Stimulated activated CD4-positive, alpha-beta T cell treated with anti-CD3 and anti-CD28 coated beads, TNF-alpha, amount 100 ng/mL, for 1 hour (primary cell): Measurements from ENCODE around the gene FBXW7.
A peak's percentile ranks its signal among the peaks of the same experiment; 100 is the strongest.

ENCODE experiments used
- DNase-seq, 3 donors: peaks; one replicate each; pipeline ENCODE4 v3.0.0-alpha.2; 2020; ENCODE audit warnings: low read depth in 3 of 3, low spot score in 1 of 3

FBXW7 gene

DNA sequence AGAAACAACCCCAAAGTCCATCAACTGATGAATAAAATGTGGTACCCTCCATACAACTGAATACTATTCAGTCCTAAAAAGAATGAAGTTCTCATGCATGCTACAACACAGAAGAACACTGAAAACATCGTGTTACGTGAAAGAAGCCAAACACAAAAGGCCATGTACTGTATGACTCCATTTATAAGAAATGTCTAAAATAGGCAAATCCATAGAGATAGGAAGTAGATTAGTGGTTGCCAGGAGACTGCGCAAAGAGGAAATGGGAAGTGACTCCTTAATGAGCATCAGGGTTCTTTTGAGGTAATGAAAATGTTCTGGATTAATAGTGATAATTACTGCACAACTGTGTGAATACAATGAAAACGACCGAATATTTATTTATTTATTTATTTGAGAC is 23.4 kb downstream of the FBXW7 start:
- DNase-seq: no peak

DNA sequence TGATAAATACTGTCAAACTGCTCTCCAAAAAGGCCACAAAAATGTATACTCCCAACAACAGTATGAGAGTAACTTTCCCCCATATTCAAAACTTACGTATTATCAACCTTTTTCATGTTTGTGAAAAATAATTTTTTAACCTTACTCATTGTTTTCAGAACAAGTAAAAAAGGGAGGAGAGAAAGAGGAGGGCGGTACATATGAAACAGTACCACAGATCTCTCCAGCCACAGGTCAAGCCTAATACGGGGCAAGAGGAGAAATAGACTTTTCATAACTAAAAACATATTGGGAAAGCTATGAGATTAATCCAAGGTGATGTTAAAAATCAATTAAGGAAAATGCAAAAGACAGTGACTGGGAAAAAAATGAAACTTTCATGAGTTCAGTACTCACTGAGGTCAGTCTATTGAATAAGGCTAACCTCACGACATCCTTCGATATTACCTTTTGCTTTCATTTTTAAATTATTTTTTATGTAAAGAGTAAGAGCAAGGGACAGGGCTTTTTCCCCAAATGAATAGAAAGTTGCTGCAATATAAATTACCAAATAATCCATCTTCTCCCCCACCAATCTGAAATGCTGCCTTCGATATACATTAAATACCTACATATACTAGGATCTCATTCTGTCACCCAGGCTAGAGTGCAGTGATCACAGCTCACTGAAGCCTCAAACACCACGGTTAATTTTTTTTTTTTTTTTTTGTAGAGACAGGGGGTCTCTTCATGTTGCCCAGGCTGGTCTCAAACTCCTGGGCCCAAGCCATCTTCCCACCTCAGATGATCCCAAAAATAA is 25.3 kb downstream of the FBXW7 start:
- no peak for DNase-seq

DNA sequence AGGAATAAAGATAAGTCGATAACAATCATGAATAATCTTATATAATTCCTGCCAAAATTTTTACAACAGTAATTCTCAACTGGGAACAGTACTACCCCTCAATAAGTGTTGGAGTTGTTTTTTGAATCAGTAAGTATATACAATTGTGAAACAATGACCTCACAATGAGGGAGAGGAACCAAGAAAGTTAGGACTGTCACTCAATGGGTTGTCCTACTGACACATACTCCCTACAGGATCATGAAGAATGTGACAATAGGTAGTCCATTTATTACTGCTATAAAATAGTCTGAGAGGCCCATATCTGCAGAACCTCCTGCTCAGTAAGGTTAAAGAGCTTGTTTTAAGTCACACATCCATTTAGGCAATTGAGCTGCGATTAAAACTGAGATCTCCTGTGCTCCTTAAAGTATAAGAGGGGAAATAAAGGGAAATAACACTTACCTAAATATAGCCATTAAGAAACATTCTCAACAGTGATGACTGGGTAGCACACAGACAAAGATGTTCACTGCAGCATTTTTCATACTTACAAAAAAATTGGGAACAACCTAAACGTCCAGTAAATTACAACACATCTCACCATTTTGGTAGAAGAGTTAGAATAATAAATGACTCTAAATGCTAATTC is 26.2 kb downstream of the FBXW7 start:
- DNase-seq: no peak

DNA sequence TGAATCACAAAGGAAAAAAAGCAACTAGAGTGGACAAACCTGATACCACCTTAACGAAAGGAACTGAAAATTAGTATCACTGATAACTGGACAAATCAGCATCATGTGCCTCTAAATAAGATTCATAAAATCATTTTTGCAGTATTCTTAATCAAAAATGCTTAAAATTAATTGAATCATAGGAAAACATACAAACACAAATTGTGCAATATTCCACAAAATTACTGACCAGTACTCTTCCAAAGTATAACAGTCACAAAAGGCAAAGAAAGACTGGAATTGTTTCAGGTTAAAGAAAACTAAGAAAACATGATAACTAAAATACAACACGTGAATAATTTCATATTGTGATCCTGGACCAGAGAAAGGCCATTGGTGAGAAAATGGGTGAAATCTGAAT is 27.1 kb downstream of the FBXW7 start:
- no peak for DNase-seq

DNA sequence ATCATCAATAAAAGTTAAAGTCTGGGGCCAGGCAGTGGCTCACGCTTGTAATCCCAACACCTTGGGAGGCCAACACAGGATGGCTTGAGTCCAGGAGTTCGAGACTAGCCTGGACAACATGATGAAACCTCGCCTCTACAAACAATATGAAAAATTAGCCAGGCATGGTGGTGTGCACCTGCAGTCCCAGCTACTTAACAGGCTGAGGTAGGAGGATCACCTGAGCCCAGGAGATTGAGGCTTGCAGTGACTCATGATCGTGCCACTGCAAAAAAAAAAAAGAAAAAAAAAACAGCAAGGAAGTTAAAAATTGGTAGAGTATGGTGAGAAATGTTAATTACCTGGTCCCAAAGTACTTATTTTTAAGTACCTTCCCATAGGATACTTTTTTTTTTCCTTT is 27.5 kb downstream of the FBXW7 start:
- DNase-seq: no peak

DNA sequence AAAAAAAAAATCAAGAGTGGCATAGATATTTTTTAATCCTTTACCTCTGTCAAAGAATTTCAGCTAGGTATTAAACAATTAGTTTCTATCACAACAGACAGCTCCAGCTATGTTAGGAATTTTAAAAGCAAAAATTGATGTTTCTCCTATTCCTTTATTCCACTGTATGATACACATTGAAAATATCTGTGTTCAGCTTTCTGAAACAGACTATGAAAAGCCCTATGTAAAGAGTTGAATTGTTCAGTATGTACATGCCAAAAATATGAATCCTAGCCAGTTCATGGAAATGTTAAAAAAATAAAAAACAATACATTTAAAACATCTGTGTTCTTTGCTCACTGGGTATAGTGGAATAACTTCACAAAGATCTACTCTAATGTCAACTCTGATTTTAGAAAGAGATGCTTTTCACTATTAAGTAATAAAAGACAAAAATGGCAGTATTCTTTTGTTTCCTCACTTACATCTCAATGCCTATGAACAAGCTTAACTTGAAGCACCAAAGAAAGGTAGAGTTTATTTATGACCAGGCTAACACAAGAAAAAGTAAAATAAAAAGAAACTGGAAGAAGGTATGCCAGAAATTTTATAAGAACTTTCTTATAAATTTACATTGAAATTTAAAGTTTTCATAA is 32.1 kb downstream of the FBXW7 start:
- no peak for DNase-seq

DNA sequence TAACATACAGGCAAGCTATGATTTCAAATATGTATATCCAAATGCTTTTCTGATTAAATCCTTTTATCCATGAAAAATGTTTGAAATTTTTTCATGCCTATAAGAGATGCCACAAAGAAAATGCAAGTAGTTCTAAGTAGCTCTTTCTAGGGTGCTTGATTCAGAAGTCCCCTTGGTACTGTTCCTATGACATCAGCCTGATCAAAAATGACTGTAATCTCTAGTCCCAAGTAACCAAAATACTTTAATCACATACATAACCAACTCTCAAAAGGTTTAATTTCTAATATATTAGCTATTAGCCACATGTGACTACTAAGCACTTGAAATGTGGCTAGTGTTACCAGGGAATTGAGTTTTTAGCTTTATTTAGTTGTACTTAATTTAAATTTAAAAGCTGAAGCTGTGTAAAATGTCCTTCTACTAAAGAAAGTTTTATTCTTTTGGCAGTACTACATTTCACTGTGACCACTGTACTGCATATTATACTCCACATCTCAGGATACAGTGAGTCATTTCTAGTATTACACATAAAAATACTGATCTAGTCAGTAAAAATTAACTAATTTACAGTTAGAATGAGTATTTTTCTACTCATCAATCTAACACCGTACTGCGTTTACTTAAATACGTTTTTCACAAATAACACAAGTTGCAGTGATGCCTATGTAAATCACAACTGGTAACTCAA is 33.9 kb downstream of the FBXW7 start:
- no peak for DNase-seq

DNA sequence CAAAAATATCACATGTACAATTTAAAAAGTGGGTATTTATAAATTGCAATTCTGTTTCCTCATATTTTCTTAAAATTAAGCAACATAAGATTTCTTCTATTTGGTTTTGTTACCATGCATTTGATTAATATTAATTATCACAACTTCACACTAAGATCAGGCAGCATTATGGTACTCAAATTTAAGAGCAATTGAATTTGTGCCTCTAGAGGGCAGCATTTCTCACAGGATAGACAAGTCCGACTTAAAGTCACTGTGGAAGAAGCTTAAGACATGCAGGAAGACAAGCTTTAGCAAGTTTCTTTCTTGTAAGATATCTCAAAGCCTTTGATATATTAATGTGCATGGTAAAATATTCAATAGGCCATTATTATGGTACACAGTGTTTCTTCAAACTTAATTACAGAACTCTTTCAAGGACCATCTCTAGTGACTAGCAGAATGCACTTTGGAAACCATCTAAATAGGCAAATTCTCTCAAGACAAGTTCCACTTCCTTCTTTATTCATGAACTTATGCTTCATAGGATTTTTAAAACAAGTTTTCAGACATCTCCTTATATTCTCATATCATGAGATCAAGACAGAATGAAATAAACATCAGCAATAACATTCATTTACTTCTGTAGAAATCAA is 35.0 kb downstream of the FBXW7 start:
- peak in 2 of 3 donors; percentile 17 to 36 for DNase-seq

DNA sequence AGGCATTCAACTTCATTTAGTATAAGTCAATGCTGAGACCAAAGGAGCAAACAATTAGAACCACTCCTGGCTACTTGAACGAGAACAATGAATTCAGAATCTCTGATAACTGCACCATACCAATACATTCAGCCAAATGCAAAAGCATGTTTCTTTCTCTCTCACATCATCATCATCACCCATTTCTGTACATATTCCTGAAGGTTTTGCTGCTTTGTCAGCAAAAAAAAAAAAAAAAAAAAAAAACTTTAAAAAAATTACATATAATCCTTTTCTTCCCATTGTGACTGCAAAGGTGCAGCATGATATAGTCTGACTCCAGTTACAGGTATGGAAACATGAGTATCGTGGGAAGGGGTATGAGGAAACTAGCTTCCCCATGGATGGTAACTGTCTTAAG is 35.6 kb downstream of the FBXW7 start:
- DNase-seq: no peak

DNA sequence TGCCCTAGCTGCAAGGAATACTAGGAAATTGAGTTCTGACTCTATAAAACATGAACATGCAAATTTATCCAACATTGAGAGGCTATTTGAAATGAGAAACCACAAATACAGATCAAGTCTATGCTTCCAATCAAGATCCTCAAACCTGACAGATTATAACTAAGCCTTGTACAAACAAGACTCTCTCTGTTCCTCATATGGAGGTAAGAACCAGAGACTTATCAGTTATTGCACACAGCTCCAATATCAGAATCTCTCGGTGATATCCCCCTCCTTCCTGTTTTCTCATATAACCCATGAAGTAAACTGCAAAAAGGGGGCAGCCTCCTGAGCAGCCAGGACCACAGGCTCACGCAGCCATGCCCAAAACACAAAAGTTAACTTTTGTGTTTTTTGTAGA is 36.5 kb downstream of the FBXW7 start:
- DNase-seq: no peak

DNA sequence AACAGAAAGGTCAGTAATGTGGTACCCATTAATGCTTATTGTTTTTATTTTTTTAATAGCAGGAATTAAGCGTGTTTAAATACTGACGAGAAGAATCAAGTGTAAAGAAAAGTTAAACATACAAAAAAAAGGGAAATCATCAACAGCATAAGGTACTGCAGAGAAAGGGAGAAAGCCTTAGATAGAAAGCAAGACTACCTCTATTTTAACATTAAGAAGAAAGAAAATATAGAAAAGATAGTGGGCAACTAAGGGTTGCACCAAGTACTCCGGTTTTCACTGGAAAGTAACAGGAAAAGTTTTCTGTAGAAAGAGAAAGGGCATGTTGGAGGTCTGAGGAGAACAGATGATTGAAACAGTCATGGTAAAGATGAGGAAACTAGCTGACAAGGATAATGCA is 41.9 kb downstream of the FBXW7 start:
- DNase-seq: no peak

DNA sequence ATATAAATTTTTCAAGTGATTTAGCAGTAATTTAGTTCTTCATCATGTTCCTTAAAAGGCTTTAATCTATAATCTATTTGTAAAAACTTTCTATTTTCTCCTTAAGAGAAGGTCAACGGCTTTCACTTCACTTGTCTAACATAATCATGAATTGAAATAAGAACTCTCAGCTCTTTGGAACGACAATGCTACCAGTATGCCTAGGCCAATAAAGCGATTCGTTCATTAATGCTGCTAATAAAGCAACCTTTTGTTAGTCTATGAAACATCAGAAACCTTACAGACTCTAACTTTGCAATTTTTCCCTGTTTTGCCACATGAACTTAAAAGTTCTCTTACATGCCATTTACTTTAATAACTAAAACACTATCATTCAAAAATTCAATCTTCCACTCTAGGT is 47.6 kb downstream of the FBXW7 start:
- DNase-seq: no peak

DNA sequence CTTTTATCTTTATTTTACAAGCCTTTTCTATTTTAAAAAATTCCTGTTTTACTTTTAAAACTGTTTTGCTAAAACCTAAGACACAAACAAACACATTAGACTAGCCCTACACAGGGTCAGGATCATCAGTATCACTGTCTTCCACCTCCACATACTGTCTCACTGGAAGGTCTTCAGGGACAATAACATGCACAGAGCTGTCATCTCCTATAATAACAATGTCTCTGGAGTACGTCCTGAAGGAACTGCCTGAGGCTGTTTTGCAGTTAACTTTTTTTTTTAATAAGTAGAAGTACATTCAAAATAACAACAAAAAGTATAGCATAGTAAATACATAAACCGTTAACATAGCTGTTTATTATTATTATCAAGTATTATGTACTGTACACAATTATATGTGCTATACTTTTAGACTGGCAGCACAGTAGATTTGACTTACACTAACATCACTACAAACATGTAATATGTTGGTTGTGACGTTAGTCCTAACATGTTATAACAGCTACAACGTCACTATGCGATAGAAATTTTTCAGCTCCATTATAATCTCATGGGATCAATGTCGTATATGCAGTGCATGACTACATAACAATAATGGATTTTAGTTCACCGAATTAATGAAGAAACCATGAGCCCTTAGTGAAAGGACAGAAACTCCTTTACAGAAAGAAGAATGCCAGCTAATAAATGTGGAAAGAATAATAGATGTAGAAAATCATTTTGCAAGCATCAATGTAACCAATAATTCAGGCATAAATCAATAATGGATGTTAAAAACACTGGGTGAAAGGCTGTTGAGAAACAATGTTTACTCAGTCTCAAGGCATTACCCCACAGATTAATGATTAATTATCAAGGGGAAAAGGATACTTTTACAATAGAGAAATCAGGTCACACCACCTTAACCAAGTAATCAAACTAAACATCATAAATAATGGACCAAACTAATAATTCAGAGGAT is 49.2 kb downstream of the FBXW7 start:
- DNase-seq: no peak

DNA sequence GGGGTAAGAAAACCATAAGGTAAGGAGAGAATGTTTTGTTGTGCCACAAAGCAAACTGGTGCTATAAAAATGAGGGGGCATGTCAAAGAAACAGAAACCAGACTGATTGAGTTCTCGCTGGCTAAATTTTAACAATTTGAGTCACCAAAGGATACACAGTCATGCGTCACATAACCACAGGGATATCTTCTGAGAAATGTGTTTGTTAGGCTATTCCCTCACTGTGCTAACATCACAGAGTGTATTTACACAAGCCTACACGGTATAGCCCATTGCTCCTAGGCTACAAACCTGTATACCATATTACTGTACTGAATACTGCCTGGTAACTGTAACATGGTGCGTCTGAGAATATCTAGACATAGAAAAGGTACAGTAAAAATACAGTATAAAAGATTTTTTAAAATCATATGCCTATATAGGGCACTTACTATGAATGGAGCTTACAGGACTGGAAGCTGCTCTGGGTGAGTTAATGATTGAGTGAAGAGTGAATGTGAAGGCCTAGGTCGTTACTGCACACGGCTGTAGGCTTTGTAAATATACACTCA is 50.1 kb downstream of the FBXW7 start:
- DNase-seq: no peak

DNA sequence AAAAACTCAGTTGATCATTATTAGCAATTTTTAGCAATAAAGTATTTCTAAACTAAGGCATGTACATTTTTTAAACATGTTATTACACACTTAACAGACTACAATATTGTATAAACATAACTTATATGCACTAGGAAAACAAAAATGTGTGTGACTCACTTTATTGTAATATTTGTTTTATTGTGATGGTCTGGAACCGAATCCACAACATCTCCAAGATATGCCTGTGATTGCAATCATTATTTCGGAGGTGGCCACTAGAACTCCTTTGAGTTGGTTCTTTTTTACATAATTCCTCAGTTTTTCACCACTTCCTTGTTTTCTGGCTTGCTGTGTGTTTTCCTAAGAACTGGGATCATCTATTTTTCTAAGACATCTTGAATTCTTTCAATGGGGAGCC is 53.7 kb downstream of the FBXW7 start:
- DNase-seq: no peak

DNA sequence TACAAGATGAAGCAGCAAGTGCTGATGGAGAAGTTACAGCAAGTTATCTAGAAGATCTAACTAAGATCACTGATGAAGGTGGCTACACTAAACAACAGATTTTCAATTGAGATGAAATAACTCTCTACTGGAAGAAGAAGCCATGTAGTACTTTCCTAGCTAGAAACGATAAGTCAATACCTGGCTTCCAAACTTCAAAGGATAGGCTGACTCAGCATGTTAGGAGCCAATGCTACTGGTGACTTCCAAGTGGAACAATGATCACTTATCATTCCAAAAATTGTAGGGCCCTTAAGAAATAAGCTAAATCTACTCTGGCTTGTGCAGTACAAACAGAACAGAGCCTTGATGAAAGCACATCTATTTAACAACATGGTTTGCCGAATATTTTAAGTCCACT is 55.0 kb downstream of the FBXW7 start:
- DNase-seq: no peak

DNA sequence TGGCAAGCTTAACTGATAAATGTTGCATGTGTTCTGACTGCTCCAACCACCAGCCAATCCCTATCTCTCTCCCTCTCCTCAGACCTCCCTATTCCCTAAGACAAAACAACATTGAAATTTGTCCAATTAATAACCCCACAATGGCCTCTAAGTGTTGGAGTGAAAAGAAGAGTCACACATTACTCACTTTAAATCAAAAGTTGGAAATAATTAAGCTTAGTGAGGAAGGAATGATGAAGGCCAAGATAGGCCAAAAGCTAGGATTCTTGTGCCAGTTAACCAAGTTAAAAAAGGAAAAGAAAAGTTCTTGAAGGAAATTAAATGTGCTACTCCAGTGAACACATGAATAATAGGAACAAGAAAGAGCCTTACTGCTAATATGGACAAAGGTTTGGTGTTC is 55.6 kb downstream of the FBXW7 start:
- no peak for DNase-seq

DNA sequence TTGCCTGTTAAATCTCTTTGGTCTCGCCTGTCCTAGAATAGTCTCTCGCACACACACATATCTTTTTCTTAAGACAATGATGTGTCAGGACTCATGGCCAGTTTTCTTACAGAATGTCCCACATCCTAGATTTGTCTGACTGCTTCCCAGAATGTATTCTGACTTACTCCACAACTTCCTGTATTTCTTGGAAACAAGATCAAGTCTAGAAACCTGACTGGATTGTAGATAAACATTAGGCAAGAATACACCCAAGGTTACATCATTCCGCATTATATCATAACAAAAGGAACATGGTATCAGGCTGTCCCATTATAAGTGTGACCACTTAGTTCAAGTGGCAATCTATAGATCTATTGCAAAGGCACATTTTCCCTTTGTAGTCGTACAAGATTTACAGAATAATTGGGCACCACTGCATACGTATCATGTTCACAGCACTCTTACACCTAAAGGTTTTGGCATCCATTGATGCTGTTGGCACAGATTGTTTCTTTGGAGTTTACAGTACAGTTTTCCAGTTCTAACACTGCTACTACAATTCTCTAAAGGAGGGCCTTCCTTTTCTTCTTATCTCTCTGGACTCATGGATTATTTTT is 56.4 kb downstream of the FBXW7 start:
- no peak for DNase-seq

DNA sequence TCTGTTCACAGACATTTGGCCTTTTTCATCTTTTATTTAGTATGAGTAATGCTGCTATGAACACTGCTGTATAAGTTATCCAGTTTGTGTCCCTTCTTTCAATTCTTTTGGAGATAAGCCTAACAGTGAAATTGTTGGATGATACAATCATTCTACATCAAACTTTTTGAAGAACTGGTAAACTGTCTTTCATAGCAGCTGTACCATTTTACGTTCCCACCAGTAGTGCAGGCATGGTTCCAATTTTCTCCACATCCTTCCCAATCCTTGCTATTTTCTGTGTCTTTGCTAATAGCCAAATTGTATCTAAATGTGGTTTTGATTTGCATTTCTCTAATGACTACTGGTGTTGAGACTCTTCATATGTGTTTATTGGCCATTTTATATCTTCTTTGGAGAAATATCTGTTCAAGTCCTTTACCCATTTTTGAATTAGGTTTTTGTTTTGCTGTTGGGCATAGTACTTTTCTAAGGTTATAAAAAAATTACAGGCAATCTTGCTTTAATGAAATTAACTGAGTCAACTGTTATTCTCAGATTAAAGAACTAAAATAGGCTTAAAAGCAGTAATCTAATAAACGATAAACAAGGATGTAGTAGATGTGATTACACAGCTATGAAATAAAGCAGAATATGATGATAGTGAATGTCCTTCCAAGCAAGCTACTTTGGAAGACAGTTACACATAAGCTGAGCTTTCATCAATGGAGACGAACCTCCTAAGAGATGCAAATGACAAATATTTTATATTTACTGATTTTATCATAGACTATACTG is 57.2 kb downstream of the FBXW7 start:
- DNase-seq: no peak
